Measurements from ENCODE around the gene SLC17A7.

Gene SLC17A7

GRCh38 chr19:49470615-49470978 is 29.3 kb upstream of the SLC17A7 start:
- no peaks in the 10 kb centered on the region; the same call in 1 of the 2 replicates for H3K36me3 ChIP-seq
- H3K9me3 ChIP-seq, result no peaks in the 10 kb centered on the region
- H3K4me1 ChIP-seq, result no peaks in the 10 kb centered on the region
- no peak overlapping the region for H3K4me3 ChIP-seq (ENCODE audit: low read depth, low read length)
- no peak for TF ChIP-seq CTCF (IDR thresholded peaks at IDR 0.05; ENCODE audit: low read depth, low read length)
- no peak for DNase-seq
- H3K27me3 ChIP-seq, result no peaks in the 10 kb centered on the region

DNA sequence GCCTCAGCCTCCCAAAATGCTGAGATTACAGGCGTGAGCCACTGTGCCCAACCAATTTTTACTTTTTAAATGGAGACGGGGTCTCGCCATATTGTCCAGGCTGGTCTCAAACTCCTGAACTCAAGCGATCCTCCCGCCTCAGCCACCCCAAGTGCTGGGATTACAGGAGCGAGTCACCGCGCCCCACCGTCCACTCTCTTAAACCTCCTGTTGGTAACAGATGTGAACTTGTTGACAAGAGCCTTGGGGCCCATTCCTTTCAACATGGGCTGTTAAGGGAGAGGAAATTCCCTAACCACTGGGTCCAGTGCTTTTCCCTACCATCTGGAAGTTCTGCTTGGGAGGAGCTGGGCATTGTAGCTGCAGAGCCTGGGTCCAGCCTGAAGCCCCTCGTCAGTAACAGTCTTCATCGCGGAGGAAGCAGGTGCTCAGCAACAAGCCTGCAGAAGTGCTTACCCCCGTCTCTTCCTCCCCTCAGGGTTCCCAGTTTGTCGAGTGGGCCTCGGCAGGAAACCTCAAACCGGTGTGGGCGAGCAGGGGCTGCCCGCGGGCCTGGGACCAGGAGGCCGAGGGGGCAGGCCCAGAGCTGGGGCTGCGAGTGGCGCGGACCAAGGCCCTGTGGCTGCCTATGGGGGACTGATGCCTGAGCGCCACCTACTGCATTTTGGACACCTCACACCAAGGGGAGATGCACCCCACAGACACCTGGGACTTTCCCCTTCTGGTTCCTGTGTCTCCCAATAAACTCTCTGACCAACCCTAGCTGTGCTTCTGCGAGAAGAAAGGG is 28.7 kb upstream of the SLC17A7 start:
- no peak for DNase-seq
- peak; percentile 21 for TF ChIP-seq CTCF (IDR thresholded peaks at IDR 0.05; ENCODE audit: low read depth, low read length)
- no peaks in the 10 kb centered on the region for H3K9me3 ChIP-seq
- H3K4me3 ChIP-seq (ENCODE audit: low read depth, low read length), result no peak overlapping the region
- no peaks in the 10 kb centered on the region; the same call in 1 of the 2 replicates for H3K36me3 ChIP-seq
- H3K27me3 ChIP-seq, result no peaks in the 10 kb centered on the region
- H3K4me1 ChIP-seq, result no peaks in the 10 kb centered on the region

- no peaks in the 10 kb centered on the region for H3K4me1 ChIP-seq
- H3K4me3 ChIP-seq (ENCODE audit: low read depth, low read length), result no peak overlapping the region
- no peak for DNase-seq
- H3K27me3 ChIP-seq, result no peaks in the 10 kb centered on the region
- TF ChIP-seq CTCF (IDR thresholded peaks at IDR 0.05; ENCODE audit: low read depth, low read length), result no peak
- H3K9me3 ChIP-seq, result no peaks in the 10 kb centered on the region
- H3K36me3 ChIP-seq, result no peaks in the 10 kb centered on the region; the same call in 1 of the 2 replicates
These were observed 27.6 kb upstream of the SLC17A7 start for GRCh38 chr19:49468746-49469447.

- Histone ChIP-seq H3K36me3 (no peaks in the 10 kb centered on the region; the same call in 1 of the 2 replicates), H3K9me3 (no peaks in the 10 kb centered on the region), H3K4me1 (no peaks in the 10 kb centered on the region), H3K4me3 (ENCODE audit: low read depth, low read length) (no peak overlapping the region), H3K27me3 (no peaks in the 10 kb centered on the region)
- no peak for DNase-seq
- no peak for TF ChIP-seq CTCF (IDR thresholded peaks at IDR 0.05; ENCODE audit: low read depth, low read length)
These were observed 26.9 kb upstream of the SLC17A7 start for GRCh38 chr19:49468199-49468598.

- no peak for TF ChIP-seq CTCF (IDR thresholded peaks at IDR 0.05; ENCODE audit: low read depth, low read length)
- no peak for DNase-seq
- H3K36me3 ChIP-seq, result peaks cover 3% of the 10 kb centered on the region; the same call in 1 of the 2 replicates
- no peak overlapping the region for H3K4me3 ChIP-seq (ENCODE audit: low read depth, low read length)
- H3K9me3 ChIP-seq, result no peaks in the 10 kb centered on the region
- no peaks in the 10 kb centered on the region for H3K4me1 ChIP-seq
- H3K27me3 ChIP-seq, result no peaks in the 10 kb centered on the region
These were observed 24.0 kb upstream of the SLC17A7 start for GRCh38 chr19:49465371-49465770.

All from BE2C (cell line).